IPS-11a (cell line): Measurements from ENCODE around the gene KIAA0930.

Source experiments
- H3K4me3 ChIP-seq: one replicate; pipeline ENCODE4 v1.5.1; 2013; ENCODE audit warnings: low read depth, low read length, control low read depth

Gene KIAA0930

GRCh38 chr22:45238957-45239680 lies 1.6 kb downstream of the KIAA0930 start:
- no peak overlapping the region for H3K4me3 ChIP-seq

DNA sequence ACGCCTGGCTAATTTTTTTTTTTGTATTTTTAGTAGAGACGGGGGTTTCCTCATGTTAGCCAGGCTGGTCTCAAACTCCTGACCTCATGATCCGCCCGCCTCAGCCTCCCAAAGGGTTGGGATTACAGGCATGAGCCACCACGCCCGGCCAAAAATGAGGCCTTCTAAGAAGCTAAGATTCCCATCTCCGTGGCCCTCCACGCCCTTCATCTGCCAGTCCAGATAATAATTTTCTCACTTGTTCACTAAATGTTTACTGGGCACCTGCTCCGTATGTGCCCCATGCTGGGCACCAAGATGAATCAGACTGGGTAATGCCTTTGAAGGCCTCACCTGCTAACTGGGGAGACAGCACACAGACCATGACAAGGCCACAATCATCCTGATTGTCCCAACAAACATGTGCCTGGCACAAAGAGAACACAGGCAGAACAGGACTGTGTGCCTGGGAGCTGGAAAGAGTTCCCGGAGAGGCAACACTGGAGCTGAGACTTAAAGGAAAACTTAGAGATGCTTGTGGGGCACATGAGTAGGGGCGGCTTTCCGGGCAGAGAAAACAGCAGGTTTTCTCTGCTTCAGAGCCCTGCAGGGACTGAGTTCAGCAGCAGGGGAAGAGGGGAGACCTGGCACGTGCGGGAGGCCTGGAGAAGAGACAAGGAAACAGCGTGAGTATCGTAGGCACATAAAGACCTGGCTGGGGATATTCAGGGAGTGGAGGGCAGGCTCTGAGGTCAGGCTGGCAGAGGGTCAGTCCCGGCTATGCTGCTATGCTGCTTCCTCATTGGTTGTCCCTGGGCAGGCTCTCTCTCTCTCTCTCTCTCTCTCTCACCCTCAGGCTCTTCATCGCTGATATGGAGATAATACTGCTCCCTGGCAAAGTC lies 2.4 kb downstream of the KIAA0930 start:
- no peak overlapping the region for H3K4me3 ChIP-seq

DNA sequence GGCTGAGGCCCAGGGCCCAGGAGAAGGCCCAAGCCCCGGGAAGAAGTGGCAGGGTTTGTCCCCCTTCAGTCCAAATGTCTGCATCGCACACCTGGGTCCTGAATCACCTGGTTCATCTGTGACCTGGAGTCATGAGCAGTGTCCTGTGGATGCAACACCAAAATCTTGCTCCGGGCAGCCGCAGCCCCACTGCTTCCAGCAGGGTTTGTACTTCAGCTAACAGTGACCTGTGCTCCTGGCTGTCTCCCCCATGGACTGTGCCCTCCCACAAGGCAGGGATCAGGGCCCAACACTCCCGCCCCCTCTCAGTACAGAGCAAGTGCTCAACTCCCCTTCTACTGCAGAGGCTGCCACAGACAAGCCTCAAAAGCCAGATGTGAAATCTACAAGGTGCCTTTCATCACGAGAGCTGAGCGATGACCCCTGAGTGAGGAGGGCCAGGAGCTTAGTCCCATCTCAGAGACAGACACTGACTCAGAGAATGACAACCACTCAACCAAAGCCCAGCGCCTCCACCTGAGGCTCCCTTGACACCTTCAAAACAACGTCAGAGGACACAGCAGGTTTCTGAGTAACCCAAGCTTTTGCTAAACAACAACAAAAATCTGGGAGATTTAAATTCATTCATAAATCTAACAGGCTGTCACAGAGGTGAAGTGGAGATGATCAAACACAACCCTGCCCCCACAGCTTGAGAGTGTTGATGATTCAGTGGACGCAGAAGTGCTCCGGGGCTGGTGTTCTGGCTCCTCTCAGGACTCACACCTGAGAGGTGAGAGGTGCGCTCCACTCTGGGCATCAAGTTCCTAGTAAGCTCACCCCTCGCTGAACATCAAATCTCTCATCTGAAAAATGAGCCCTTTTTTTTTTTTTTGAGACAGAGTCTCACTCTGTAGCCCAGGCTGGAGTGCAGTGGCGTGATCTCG lies 3.4 kb downstream of the KIAA0930 start:
- no peak overlapping the region for H3K4me3 ChIP-seq

- H3K4me3 ChIP-seq = no peak overlapping the region
Observed at GRCh38 chr22:45235851-45236342, 4.8 kb downstream of the KIAA0930 start.

GRCh38 chr22:45235101-45235777 lies 5.5 kb downstream of the KIAA0930 start:
- no peak overlapping the region for H3K4me3 ChIP-seq

DNA sequence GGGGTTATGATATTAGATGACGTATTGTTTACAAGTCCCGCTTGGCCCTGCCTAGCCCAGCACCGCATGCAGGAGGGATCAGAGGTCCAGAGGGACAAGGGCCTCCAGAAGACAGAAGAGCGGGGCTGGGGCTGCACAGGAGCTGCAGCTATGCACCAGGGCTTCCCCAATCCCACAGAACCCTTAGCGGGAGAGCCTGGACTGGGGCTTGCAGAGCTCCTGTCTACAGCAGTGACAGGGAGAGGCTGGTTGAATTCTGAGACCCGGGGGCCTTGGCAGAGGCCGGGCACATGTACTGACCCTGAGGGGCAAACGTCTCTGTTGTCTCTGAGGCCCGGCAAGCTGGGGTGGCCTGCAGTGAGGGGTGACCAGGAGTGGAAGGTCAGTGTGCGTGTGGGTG lies 6.9 kb downstream of the KIAA0930 start:
- no peak overlapping the region for H3K4me3 ChIP-seq

DNA sequence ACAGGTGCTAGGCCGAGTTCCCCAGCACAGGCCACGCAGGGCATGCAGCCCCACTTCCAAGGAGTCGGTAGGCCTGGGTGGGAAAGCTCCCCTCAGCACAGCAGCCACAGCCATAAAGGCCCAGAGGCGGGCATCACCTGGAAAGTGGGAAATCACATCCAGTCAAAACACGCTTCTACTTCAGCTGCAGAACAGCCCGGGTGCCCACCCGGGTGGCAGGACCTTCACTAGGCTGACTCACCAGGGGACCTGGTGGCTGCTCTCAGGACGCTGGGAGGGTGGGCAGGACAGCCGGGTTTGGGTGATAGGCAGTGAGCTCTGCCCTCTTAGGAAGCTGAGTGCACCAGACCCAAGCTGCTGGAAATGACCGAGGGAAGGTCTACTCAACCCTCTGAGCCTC lies 7.3 kb downstream of the KIAA0930 start:
- no peak overlapping the region for H3K4me3 ChIP-seq

- no peak overlapping the region for H3K4me3 ChIP-seq
Observed at GRCh38 chr22:45231293-45231692, 9.4 kb downstream of the KIAA0930 start.

- H3K4me3 ChIP-seq = no peak overlapping the region
Observed at GRCh38 chr22:45230026-45230721, 10.5 kb downstream of the KIAA0930 start.

- no peak overlapping the region for H3K4me3 ChIP-seq
Observed at GRCh38 chr22:45229181-45229580, 11.5 kb downstream of the KIAA0930 start.

GRCh38 chr22:45228401-45228754 lies 12.3 kb downstream of the KIAA0930 start:
- H3K4me3 ChIP-seq = no peak overlapping the region

DNA sequence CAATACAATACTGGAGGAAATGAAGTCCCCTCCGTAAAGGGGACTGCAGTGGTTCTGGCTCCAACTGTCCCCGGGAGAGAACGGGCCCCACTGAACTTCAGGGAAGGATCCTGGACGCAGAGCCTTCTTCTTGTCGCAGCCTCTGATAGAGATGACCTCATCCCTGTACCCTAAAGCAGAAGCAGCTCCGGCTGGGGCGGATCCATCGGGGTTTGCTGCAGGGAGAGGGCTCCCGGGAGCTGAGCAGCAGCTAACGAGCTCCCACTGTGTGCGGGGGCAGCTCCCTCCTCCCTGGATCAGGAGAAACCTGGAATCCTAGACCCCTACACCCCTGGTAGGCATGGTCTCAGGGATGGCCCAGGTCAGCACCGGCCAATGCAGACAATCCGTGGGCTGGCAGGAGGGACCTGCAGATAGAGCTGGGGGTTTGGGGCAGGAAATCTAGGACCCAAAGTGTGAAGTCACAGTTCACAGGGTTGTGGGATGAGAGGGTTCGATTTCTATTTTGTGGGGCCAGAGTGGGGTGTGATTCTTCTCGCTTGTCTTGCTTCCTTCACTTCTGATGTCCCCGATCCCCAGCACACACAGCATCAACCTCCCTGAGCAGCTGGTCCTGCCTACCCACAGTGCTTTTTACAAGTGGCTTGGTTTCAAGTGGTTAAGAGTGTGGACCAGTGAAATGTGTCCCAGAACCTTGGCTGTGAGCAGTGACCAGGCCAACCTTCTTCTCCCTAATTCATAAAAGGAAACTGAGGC lies 12.9 kb downstream of the KIAA0930 start:
- no peak overlapping the region for H3K4me3 ChIP-seq

- no peak overlapping the region for H3K4me3 ChIP-seq
Observed at GRCh38 chr22:45226503-45227186, 14.0 kb downstream of the KIAA0930 start.

DNA sequence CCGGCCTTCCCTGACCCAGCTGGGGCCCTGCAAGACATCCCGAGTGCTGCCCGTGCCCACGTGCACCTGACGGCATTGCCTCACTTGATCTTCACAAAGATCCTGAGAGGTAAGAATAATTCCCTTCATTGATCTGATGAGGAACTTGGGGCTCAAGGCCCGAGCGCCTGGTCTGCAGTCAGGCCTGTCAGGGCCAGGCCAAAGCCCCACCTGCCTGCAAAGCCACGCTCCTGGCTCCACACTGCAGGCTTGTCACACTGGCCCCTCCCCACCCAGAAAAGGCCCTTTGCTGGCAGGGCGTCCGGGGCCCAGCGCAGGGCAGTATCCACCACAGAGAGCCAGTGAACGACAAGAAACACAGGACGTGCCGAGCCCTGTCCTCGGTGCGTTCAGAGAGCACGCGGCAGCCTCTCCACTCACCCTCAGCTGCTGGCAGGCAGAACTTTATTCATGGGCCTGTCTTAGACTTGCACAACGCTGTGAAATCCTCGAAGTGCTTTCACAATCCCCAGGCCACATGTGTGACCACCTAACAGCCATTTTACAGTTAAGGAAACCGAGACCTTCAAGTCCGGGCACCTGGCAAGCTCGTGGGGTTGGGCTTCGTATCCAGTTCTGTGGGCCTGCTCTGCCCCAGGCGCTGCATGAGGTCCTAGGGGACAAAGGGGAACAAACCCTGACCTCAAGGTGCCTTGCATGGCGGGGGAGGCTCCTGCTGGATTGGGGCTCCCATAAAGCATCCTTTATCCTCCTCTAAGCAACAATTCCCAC lies 14.8 kb downstream of the KIAA0930 start:
- H3K4me3 ChIP-seq = no peak overlapping the region

DNA sequence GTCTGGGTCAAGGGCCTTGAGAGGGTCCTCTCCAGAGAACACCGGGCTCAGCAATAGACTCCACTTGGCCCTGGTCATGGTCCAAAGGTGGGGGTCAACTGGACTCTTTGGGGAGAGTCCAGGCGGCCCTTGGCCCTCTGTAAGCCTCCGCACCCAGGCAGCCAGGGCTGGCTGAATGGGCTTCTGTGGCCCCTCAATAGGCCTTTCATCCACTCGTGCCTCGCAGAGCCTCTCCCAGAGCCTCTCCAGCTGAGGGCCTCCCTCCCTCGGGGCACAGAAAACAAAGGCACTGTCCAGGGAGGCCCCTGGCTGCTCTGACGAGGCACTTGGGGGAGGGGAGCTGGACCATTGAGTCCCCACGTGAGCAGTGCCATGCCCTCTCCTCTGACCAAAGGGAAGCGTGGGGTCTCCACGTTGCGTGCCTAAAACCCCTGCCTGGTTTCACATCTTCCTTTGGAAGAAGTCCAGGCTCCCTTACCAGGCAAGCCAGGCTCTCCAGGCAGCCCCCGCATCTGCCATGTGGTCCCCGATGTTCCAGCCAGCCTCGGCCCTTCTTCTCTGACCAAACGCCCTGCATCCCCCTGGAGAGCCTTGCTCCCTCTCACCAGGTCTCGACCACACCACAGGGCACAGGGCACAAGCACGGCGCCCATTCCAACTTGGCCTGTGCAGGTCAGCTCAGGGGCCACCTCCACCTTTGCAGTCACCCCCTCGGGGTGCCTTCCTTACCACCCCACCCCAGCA lies 15.5 kb downstream of the KIAA0930 start:
- H3K4me3 ChIP-seq = no peak overlapping the region

DNA sequence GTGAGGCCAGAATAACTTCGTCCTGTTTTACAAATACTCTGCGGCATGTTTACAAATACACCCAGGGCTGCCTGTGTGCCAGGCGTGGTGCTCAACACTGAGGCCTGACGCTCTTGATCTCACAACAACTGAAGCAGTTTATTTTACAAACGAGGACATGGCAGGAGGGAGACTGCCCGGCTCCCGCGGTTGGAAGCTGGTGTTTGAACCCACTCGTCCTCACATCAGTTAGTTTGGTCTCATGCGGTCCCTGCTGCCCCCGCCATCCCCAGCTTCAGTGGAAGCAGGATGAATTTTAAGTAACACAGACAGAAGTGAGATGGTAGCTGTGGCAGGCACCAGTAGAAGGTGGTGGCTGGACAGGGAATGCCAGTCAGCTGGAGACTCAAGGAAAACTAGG lies 16.4 kb downstream of the KIAA0930 start:
- no peak overlapping the region for H3K4me3 ChIP-seq
